ENCODE results near the gene SDC1.

The SDC1 gene

DNA sequence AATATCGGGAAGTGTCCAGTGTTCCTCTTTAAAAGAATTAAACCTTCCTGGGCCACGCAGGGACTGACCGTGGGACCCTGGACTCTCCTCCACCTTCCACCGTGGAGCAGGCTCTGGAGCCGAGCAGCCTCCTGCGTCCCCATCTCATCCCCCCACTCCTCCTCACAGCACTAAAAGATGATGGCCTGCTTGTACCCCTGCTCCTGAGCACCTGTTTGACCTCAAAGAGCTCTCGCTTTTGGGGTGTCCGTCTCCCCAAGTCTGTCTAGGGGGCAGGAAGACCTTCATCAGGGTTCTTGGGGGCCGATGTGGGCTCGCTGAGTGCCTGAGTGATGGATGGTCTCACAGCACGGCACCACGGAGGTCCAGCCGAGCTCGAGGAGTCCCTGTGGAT lies 1.2 kb upstream of the SDC1 start:
- DNase-seq: no peak

DNA sequence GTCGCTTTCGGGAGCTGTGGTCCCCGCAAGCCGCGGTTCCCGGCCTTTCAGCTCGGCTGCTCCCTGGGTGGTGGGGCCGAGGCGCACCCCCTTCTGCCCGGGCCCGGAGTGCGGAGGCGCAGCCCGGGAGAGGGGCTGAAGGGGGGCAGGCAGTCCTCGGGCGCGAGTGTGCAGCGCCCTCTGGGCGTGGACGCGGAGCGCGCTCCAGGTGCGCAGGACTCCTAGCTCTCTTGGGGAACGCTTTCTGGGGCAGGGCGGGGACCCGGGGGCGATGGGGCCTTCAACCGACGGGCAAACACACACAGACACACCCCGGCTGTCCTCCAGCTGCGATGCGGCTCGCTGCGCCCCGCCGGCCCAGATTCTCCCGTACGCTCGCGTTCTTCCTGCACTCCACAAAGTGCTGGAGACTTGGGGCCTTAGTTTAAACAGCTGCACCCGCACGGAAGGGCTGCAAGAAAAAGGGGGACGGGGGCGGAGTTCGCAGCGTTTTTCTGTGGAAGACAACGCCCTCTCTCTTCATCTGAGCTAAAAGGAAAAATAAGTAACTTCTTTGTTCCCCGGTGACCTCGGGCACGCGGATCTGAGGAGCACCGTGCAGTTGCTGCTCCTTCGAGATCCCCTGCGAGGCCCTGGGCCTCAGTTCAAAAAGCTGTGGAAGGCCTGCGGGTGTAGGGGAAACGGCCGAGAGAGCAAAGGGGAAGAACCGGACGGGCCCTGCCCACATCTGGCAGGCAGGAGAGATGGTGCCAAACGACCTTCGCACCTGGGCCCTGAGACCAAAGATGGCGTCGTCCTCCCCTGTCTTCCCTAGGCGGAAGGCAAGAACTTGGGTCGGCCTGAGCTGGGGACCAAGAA lies 593 bp upstream of the SDC1 start:
- DNase-seq: peak; percentile 69

GRCh38 chr2:20224164-20224715 lies 690 bp downstream of the SDC1 start:
- DNase-seq: peak; percentile 54

- DNase-seq: peak; percentile 69
These were observed 1.3 kb downstream of the SDC1 start for GRCh38 chr2:20223407-20224163.

DNA sequence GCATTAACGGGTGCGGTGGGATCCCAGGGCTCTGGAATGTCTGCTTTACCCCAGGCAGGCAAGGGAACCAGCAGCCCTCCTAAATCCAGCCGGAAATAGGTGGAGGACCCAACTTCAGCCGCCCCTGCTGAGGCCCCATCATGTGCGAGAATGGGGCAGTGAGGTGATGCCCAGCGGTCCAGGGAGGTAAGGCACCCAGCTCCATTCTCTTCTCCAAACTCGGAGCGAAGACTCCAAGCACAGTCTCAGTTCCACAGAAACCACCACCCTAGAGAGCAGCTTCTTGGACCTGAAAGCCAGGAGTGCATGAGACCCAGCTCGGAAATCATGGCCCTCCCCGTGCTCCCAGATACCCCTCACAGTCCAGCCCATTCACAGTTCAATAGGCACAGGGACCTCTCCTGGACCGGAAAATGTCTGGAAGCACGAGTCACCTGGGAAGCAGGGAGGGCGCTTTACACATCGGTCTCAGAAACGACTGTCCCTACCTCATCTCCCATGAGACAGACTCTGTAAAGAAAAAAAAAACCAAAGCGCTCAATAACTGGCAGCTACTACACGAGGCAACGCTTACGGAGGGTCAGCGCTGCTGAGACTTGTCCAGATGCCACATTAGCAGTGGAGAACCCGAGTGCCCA lies 2.0 kb downstream of the SDC1 start:
- no peak for DNase-seq

GRCh38 chr2:20222014-20222768 lies 2.7 kb downstream of the SDC1 start:
- DNase-seq: no peak

DNA sequence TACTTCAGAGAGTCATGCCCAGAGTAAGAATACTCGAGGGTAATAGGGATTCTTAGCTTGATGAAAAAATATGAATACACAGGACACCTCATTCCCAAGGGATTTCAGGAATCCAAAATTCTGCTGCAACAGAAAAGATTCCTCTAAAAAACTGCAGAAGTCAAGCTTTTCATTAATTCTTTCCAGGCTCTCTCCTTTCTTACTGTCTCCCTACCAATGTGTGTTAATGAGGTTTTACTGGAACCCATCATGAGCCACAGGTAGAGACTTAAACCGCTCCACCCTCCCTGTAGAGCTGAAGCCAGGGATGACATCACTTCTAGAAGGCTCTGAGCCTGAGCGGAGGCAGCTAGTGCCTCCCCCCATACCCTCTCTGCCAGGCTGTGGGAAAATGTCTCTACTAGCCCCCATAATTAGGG lies 3.4 kb downstream of the SDC1 start:
- DNase-seq: no peak

DNA sequence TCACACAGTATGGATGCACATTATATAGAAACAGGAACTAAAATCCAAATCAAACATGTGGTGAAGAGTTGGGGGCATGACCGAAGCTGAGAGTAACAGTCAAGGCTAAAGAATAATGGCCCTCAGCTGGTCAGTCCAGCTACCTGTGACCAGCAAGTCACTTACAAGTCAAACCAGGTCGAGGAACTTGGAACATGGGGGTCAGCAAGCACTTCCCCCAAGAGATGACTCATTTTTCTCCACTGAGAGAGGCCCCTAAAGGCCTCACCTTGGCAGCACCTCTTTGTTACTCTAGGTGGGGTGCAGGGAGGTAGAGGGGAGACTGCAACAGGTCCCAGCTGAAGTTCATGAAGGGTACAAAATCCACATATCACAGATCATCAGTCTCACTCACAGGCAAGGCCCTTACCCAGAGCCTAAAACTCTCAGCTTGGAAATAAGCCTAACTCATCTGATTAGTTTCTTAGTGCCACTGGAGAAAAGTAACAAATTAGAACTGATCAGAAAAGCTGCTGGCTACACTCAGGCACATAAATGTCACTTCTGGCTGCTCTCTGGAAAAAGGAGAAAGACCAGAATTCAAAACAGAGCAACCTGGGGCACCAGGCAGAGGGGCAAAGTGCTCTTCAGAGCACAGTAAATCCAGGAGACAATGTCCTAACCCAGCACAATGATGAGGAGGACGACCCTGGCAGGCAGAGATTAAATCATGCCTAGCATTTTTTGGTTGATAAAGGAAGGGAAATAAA lies 4.0 kb downstream of the SDC1 start:
- DNase-seq: no peak

- DNase-seq: no peak
These were observed 5.1 kb downstream of the SDC1 start for GRCh38 chr2:20219763-20220380.

GRCh38 chr2:20218331-20219320 lies 6.3 kb downstream of the SDC1 start:
- DNase-seq: no peak

- no peak for DNase-seq
These were observed 7.6 kb downstream of the SDC1 start for GRCh38 chr2:20217041-20217970.

GRCh38 chr2:20216130-20217025 lies 8.6 kb downstream of the SDC1 start:
- no peak for DNase-seq

DNA sequence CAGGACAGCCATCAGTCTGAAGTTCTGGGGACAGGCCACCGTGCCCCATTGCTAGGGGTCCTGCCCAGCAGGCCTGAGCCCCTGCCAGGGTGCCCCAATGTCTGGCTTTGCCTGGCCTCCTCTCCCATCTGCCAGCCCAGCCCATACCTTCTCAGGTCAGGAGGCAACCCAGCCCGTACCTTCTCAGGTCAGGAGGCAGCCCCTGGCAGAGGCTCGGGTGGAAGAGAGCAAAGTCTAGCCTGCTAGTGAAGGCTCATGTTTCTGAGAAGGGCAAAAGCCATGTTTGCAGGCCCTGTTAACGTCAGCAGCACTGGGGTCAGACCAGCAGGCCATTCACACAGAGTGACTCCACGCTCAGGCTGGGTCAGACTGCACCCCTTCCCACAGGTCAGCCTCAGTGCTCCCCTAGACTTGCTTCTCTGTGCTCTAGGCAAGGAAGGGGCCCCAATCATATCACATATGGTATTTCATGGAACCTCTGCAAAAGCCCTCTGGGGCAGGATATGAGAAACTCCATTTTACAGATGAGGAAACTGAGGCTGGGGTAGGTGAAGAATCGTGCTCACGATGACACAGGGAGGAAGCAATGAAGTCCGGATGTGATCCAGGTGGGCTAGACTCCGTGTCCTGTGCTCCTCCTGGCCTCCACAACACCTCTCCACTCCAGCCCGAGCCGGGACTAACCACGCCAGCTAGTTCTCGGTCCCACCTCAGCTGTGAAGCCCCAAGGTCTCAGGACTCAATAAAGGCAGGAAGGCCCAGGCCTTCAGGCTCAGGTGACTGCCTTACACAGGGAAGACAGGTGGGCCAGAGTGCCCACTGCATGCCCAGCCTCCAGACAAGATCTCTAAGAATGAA lies 9.5 kb downstream of the SDC1 start:
- no peak for DNase-seq

GRCh38 chr2:20214566-20215182 lies 10.3 kb downstream of the SDC1 start:
- DNase-seq: no peak

GRCh38 chr2:20213651-20214565 lies 11.0 kb downstream of the SDC1 start:
- DNase-seq: peak; percentile 79

Measured in NCI-H1105 (cell line).